HEK293 (cell line): ENCODE data around the gene SMARCA2.
A peak's percentile ranks its signal among the peaks of the same experiment; 100 is the strongest.

ENCODE experiments used
- BCL6B ChIP-seq: fragments of 450-650 bp; formaldehyde crosslinking; IDR thresholded peaks from 2 replicates; pipeline ENCODE4 v1.5.1; 2017; ENCODE audit warnings: missing biosample characterization, missing genetic modification characterization
- GLIS1 ChIP-seq: fragments of 450-650 bp; formaldehyde crosslinking; IDR thresholded peaks from 2 replicates; pipeline ENCODE4 v1.5.1; 2016; ENCODE audit warnings: missing biosample characterization, missing genetic modification characterization
- IKZF3 ChIP-seq: fragments of 450-650 bp; IDR thresholded peaks from 2 replicates; pipeline ENCODE4 v1.5.0; 2018; ENCODE audit warnings: missing biosample characterization, mild to moderate bottlenecking, missing genetic modification characterization, moderate library complexity
- MYNN ChIP-seq: fragments of 450-650 bp; formaldehyde crosslinking; IDR thresholded peaks from 2 replicates; pipeline ENCODE4 v1.5.1; 2016; ENCODE audit warnings: missing biosample characterization, missing genetic modification characterization, borderline replicate concordance
- REPIN1 ChIP-seq: fragments of 450-650 bp; formaldehyde crosslinking; IDR thresholded peaks from 2 replicates; pipeline ENCODE4 v1.5.1; 2017; ENCODE audit warnings: missing biosample characterization, missing genetic modification characterization, low read depth
- SCRT2 ChIP-seq: fragments of 450-650 bp; formaldehyde crosslinking; IDR thresholded peaks from 2 replicates; pipeline ENCODE4 v1.5.1; 2016; ENCODE audit warnings: missing biosample characterization, missing genetic modification characterization
- SP7 ChIP-seq: fragments of 450-650 bp; formaldehyde crosslinking; IDR thresholded peaks from 2 replicates; pipeline ENCODE4 v1.5.1; 2016; ENCODE audit warnings: missing biosample characterization, missing genetic modification characterization
- WT1 ChIP-seq: fragments of 450-650 bp; formaldehyde crosslinking; IDR thresholded peaks from 2 replicates; pipeline ENCODE4 v1.5.1; 2016; ENCODE audit warnings: missing biosample characterization, missing genetic modification characterization
- ZBTB8A ChIP-seq: fragments of 450-650 bp; formaldehyde crosslinking; IDR thresholded peaks from 2 replicates; pipeline ENCODE4 v1.5.1; 2016; ENCODE audit warnings: missing biosample characterization, missing genetic modification characterization
- ZFHX2 ChIP-seq: fragments of 450-650 bp; formaldehyde crosslinking; conservative IDR thresholded peaks from 2 replicates; pipeline ENCODE4 v1.5.1; 2016; ENCODE audit warnings: missing biosample characterization, missing genetic modification characterization
- ZFP3 ChIP-seq: fragments of 450-650 bp; formaldehyde crosslinking; IDR thresholded peaks from 2 replicates; pipeline ENCODE4 v1.5.1; 2016; ENCODE audit warnings: low read depth, missing biosample characterization, missing genetic modification characterization
- ZIC2 ChIP-seq: fragments of 450-650 bp; formaldehyde crosslinking; IDR thresholded peaks from 2 replicates; pipeline ENCODE4 v1.5.1; 2016; ENCODE audit warnings: missing biosample characterization, missing genetic modification characterization
- ZNF132 ChIP-seq: fragments of 450-650 bp; formaldehyde crosslinking; IDR thresholded peaks from 2 replicates; pipeline ENCODE4 v1.5.1; 2017; ENCODE audit warnings: missing biosample characterization, missing genetic modification characterization, borderline replicate concordance
- ZNF140 ChIP-seq: fragments of 450-650 bp; formaldehyde crosslinking; IDR thresholded peaks from 2 replicates; pipeline ENCODE4 v1.5.1; 2016; ENCODE audit warnings: missing biosample characterization, missing genetic modification characterization
- ZNF155 ChIP-seq: fragments of 450-650 bp; formaldehyde crosslinking; IDR thresholded peaks from 2 replicates; pipeline ENCODE4 v1.5.1; 2016; ENCODE audit warnings: missing biosample characterization, missing genetic modification characterization
- ZNF157 ChIP-seq: fragments of 450-650 bp; formaldehyde crosslinking; IDR thresholded peaks from 2 replicates; pipeline ENCODE4 v1.5.1; 2016; ENCODE audit warnings: missing biosample characterization, missing genetic modification characterization
- ZNF26 ChIP-seq: fragments of 450-650 bp; formaldehyde crosslinking; IDR thresholded peaks from 2 replicates; pipeline ENCODE4 v1.5.1; 2016; ENCODE audit warnings: missing biosample characterization, missing genetic modification characterization
- ZNF280C ChIP-seq: fragments of 450-650 bp; formaldehyde crosslinking; IDR thresholded peaks from 2 replicates; pipeline ENCODE4 v1.5.1; 2016; ENCODE audit warnings: missing biosample characterization, missing genetic modification characterization
- ZNF37A ChIP-seq: fragments of 450-650 bp; IDR thresholded peaks from 2 replicates; pipeline ENCODE4 v1.5.1; 2018; ENCODE audit warnings: missing biosample characterization, missing genetic modification characterization
- ZNF391 ChIP-seq: fragments of 450-650 bp; formaldehyde crosslinking; IDR thresholded peaks from 2 replicates; pipeline ENCODE4 v1.5.1; 2016; ENCODE audit warnings: low read depth, missing biosample characterization, missing genetic modification characterization, borderline replicate concordance
- ZNF398 ChIP-seq: fragments of 450-650 bp; formaldehyde crosslinking; IDR thresholded peaks from 2 replicates; pipeline ENCODE4 v1.5.1; 2017; ENCODE audit warnings: missing biosample characterization, missing genetic modification characterization
- ZNF404 ChIP-seq: fragments of 450-650 bp; formaldehyde crosslinking; IDR thresholded peaks from 2 replicates; pipeline ENCODE4 v1.5.1; 2017; ENCODE audit warnings: missing biosample characterization, missing genetic modification characterization
- ZNF488 ChIP-seq: fragments of 450-650 bp; formaldehyde crosslinking; IDR thresholded peaks from 2 replicates; pipeline ENCODE4 v1.5.1; 2016; ENCODE audit warnings: missing biosample characterization, missing genetic modification characterization
- ZNF521 ChIP-seq: fragments of 450-650 bp; formaldehyde crosslinking; IDR thresholded peaks from 2 replicates; pipeline ENCODE4 v1.5.1; 2017; ENCODE audit warnings: missing biosample characterization, mild to moderate bottlenecking, missing genetic modification characterization
- ZNF529 ChIP-seq: fragments of 450-650 bp; formaldehyde crosslinking; IDR thresholded peaks from 2 replicates; pipeline ENCODE4 v1.5.1; 2017; ENCODE audit warnings: missing genetic modification characterization, missing biosample characterization; ENCODE audit not compliant: insufficient replicate concordance
- ZNF571 ChIP-seq: fragments of 450-650 bp; formaldehyde crosslinking; IDR thresholded peaks from 2 replicates; pipeline ENCODE4 v1.5.0; 2017; ENCODE audit warnings: missing biosample characterization, missing genetic modification characterization
- ZNF585B ChIP-seq: fragments of 450-650 bp; formaldehyde crosslinking; IDR thresholded peaks from 2 replicates; pipeline ENCODE4 v1.5.1; 2016; ENCODE audit warnings: missing biosample characterization, missing genetic modification characterization
- ZNF645 ChIP-seq: fragments of 450-650 bp; formaldehyde crosslinking; IDR thresholded peaks from 2 replicates; pipeline ENCODE4; 2016; ENCODE audit warnings: missing biosample characterization, missing genetic modification characterization
- ZNF777 ChIP-seq: fragments of 450-650 bp; formaldehyde crosslinking; IDR thresholded peaks from 2 replicates; pipeline ENCODE4 v1.5.1; 2017; ENCODE audit warnings: missing biosample characterization, missing genetic modification characterization, borderline replicate concordance
- ZSCAN18 ChIP-seq: fragments of 450-650 bp; formaldehyde crosslinking; IDR thresholded peaks from 2 replicates; pipeline ENCODE4 v1.5.1; 2016; ENCODE audit warnings: missing biosample characterization, missing genetic modification characterization

The SMARCA2 gene

GRCh38 chr9:2015581-2016407 is 647 bp downstream of the SMARCA2 start (continued):
- TF ChIP-seq GLIS1 (tag by site-specific recombination) (no peak; the same call in 1 of the 2 replicates), ZNF398 (tag by site-specific recombination) (peak; percentile 87), ZNF404 (tag by site-specific recombination) (no peak), ZBTB8A (0 out of 2 replicates have a peak, but pooled peaks have one; percentile 29), REPIN1 (tag by site-specific recombination) (no peak), SP7 (tag by site-specific recombination) (peak; percentile 2; the same call in 1 of the 2 replicates), MYNN (no peak), ZNF280C (tag by site-specific recombination) (no peak), ZNF26 (tag by site-specific recombination) (no peak), ZNF521 (tag by site-specific recombination) (no peak), ZFHX2 (tag by site-specific recombination) (no peak), ZNF585B (tag by site-specific recombination) (no peak), ZNF529 (tag by site-specific recombination) (no peak), BCL6B (tag by site-specific recombination) (no peak), WT1 (tag by site-specific recombination) (no peak), ZNF140 (tag by site-specific recombination) (no peak), SCRT2 (no peak), ZNF157 (no peak), ZNF391 (tag by site-specific recombination) (no peak), ZNF571 (tag by site-specific recombination) (no peak), ZNF37A (tag by site-specific recombination) (no peak), ZNF777 (no peak), ZNF155 (tag by site-specific recombination) (no peak), ZIC2 (tag by site-specific recombination) (peak; percentile 96), ZNF488 (no peak), ZNF645 (tag by site-specific recombination) (no peak), ZSCAN18 (tag by site-specific recombination) (no peak), ZFP3 (tag by site-specific recombination) (no peak), IKZF3 (peak; percentile 47; the same call in 1 of the 2 replicates), ZNF132 (tag by site-specific recombination) (no peak)
